Osteoblast (primary cell): Measurements from ENCODE around the gene COL5A2. TPM values are rescaled to one million over a fixed set of nuclear protein-coding genes. Genes with fewer than 3 reads are reported as not detected.

Experiments used
- DNase-seq: peaks from one replicate; pipeline ENCODE4 v3.0.0; 2011; ENCODE audit warnings: low spot score, mixed read lengths; ENCODE audit not compliant: insufficient read length; ENCODE audit errors: missing footprints
- H2AFZ ChIP-seq: 2 replicates; pipeline ENCODE4 v1.6.0; 2011; ENCODE audit warnings: mild to moderate bottlenecking, low read length
- H3K27ac ChIP-seq: 2 replicates; pipeline ENCODE4 v1.5.1; 2011; ENCODE audit warnings: mild to moderate bottlenecking, low read depth, low read length, moderate library complexity
- H3K27me3 ChIP-seq: 2 replicates; pipeline ENCODE4 v1.6.0; 2012; ENCODE audit warnings: mild to moderate bottlenecking, control low read depth, inconsistent platforms, low read length, moderate library complexity; ENCODE audit not compliant: insufficient read depth
- H3K36me3 ChIP-seq: 2 replicates; pipeline ENCODE4 v1.5.1; 2011; ENCODE audit warnings: mild to moderate bottlenecking, low read length, control low read depth, moderate library complexity; ENCODE audit not compliant: insufficient read depth
- H3K4me1 ChIP-seq: 2 replicates; pipeline ENCODE4 v1.5.1; 2011; ENCODE audit warnings: mild to moderate bottlenecking, low read length, control low read depth, moderate library complexity; ENCODE audit not compliant: insufficient read depth
- H3K4me2 ChIP-seq: 2 replicates; pipeline ENCODE4 v1.6.0; 2011; ENCODE audit warnings: mild to moderate bottlenecking, low read length; ENCODE audit not compliant: insufficient read depth
- H3K4me3 ChIP-seq: fragments of 200-600 bp; sonication (generic); 3 replicates; pipeline ENCODE4 v1.5.1; 2012; ENCODE audit warnings: mild to moderate bottlenecking, low read length, inconsistent platforms; ENCODE audit not compliant: insufficient read depth
- H3K79me2 ChIP-seq: 2 replicates; pipeline ENCODE4 v1.6.0; 2012; ENCODE audit warnings: mild to moderate bottlenecking, low read length, control low read depth, inconsistent platforms; ENCODE audit not compliant: insufficient read depth
- H3K9me3 ChIP-seq: 2 replicates; pipeline ENCODE4 v1.5.1; 2011; ENCODE audit warnings: low read depth, low read length, control low read depth
- H4K20me1 ChIP-seq: 2 replicates; pipeline ENCODE4 v1.6.0; 2012; ENCODE audit warnings: mild to moderate bottlenecking, low read length, control low read depth; ENCODE audit not compliant: insufficient read depth
- total RNA-seq: library from RNA; depleted of rRNA; stranded (reverse); fragments of >200 nt; gene quantifications from 2 replicates; pipeline ENCODE4 v1.2.3, GENCODE V29; 2012
- TF ChIP-seq, protein P1 (sequence below): IDR thresholded peaks from 2 replicates; pipeline ENCODE4 v1.5.1; 2011; ENCODE audit warnings: mild to moderate bottlenecking, low read depth, low read length, moderate library complexity; ENCODE audit errors: extremely low read depth

Gene COL5A2
- total RNA-seq, 1 donor, result 879 TPM

DNA sequence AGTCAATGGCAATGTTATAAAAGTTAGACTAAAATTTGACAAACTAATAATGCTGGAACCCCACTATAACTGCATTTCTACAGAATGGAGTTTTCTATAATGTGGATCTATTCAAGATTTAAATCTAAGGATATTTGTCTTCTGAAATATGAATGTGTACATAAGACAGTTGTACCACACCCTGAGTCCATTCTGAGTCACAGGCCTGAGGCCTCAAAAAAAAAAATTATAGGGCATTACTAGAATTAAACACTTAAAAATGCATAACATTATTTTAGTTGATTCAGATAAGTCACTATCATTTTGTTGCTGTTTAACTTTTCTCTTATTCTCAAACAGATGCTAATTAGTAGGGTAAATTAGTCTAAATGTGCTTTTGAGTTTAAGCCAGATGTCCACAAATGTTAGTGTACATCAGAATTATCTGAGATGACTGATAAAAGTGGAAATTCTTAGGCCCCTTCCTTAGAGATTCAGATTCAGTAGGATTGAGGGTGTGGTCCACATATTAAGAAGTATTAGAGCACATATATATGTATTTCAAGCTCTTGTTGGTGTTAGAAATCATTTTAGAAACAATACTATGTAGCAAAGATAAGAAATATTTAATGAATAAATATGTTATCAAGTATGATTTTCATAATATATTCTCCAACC is 42.4 kb upstream of the COL5A2 start:
- no peaks in the 10 kb centered on the region for H3K79me2 ChIP-seq

DNA sequence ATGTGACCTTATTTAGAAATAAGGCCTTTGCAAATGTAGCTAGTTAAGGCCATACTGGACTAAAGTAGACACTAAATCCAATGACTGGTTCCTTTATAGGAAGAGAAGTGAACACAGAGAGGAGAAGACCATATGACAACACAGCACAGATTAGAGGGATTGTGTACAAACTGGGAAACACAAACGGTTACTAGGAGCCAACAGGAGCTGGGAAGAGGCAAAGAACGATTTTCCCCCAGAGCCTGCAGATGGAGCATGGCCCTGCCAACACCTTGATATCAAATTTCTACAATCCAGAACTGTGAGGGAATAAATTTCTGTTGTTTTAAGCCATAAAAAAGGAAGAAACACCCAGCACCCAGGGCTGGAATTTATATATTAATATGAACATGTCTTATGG is 38.7 kb upstream of the COL5A2 start:
- no peak overlapping the region for H3K4me3 ChIP-seq

More for the DNA sequence above, 42.4 kb upstream of the COL5A2 start:
- no peaks in the 10 kb centered on the region for H3K36me3 ChIP-seq
- peaks cover 15% of the 10 kb centered on the region for H3K4me1 ChIP-seq
- no peaks in the 10 kb centered on the region for H3K9me3 ChIP-seq
- no peaks in the 10 kb centered on the region for H3K27me3 ChIP-seq
- H4K20me1 ChIP-seq, result no peaks in the 10 kb centered on the region
- peak overlapping the region; percentile 51 for H3K4me2 ChIP-seq
- DNase-seq, result no peak
- H3K27ac ChIP-seq, result peak overlapping the region; percentile 29
- H2AFZ ChIP-seq, result peak overlapping the region; percentile 89
- TF ChIP-seq, protein P1, sequence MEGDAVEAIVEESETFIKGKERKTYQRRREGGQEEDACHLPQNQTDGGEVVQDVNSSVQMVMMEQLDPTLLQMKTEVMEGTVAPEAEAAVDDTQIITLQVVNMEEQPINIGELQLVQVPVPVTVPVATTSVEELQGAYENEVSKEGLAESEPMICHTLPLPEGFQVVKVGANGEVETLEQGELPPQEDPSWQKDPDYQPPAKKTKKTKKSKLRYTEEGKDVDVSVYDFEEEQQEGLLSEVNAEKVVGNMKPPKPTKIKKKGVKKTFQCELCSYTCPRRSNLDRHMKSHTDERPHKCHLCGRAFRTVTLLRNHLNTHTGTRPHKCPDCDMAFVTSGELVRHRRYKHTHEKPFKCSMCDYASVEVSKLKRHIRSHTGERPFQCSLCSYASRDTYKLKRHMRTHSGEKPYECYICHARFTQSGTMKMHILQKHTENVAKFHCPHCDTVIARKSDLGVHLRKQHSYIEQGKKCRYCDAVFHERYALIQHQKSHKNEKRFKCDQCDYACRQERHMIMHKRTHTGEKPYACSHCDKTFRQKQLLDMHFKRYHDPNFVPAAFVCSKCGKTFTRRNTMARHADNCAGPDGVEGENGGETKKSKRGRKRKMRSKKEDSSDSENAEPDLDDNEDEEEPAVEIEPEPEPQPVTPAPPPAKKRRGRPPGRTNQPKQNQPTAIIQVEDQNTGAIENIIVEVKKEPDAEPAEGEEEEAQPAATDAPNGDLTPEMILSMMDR, result no peak
- no peak overlapping the region for H3K4me3 ChIP-seq

DNA sequence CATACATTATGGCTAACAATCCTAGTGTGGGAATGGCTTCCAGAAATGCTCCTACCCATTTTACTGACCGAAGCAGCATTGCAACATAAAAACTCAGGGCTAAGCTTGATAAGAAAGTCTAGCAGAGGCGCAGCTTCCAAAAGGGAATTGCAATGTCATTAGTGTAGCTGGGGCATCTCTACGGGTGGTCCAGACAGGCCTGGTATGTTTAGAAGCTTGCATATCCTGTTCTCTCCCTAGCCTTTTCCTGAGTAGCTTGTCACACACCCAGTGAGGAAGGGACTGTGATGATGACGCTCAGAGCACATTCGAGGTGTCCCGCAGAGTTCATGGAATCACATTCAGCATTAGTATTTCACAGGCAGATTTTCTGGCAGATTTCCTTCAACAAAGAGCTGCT is 38.0 kb upstream of the COL5A2 start:
- Histone ChIP-seq H3K9me3 (no peaks in the 10 kb centered on the region), H3K36me3 (no peaks in the 10 kb centered on the region), H4K20me1 (no peaks in the 10 kb centered on the region), H3K4me3 (no peak overlapping the region), H3K79me2 (no peaks in the 10 kb centered on the region), H3K4me2 (no peak overlapping the region), H3K4me1 (peaks cover 13% of the 10 kb centered on the region), H2AFZ (peak overlapping the region; percentile 40), H3K27ac (no peak overlapping the region), H3K27me3 (no peaks in the 10 kb centered on the region)
- DNase-seq, result no peak
- TF ChIP-seq, protein P1, result no peak

More for the DNA sequence above, 38.7 kb upstream of the COL5A2 start:
- H3K36me3 ChIP-seq, result no peaks in the 10 kb centered on the region
- TF ChIP-seq, protein P1, result no peak
- H3K27ac ChIP-seq, result no peak overlapping the region
- H3K4me2 ChIP-seq, result no peak overlapping the region
- H3K9me3 ChIP-seq, result no peaks in the 10 kb centered on the region
- H3K79me2 ChIP-seq, result no peaks in the 10 kb centered on the region
- no peaks in the 10 kb centered on the region for H3K27me3 ChIP-seq
- H4K20me1 ChIP-seq, result no peaks in the 10 kb centered on the region
- H2AFZ ChIP-seq, result no peak overlapping the region
- no peak for DNase-seq
- peaks cover 15% of the 10 kb centered on the region for H3K4me1 ChIP-seq

DNA sequence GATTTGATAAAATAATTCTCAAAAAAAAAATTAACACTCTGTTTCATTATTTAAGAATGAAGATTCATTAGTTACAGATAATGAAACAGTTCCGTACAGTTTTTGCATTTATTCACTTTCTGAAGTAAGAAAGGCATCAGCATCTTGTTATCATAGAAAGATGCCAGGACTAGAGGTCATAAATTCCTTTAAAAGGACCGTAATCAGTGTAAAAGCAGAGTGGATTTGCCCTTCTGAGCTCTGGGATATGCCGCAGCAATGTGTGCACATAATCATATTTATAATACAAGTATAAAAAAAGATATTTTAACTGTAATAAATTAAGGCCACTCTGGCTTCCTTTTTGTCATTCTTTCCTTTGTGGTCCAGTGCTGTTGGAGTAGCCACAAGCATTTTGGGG is 37.5 kb upstream of the COL5A2 start:
- Histone ChIP-seq H3K4me2 (no peak overlapping the region), H3K27me3 (no peaks in the 10 kb centered on the region), H3K27ac (no peak overlapping the region), H3K36me3 (no peaks in the 10 kb centered on the region), H3K4me3 (no peak overlapping the region), H4K20me1 (no peaks in the 10 kb centered on the region), H2AFZ (no peak overlapping the region), H3K4me1 (peaks cover 8% of the 10 kb centered on the region), H3K79me2 (no peaks in the 10 kb centered on the region), H3K9me3 (no peaks in the 10 kb centered on the region)
- DNase-seq, result no peak
- TF ChIP-seq, protein P1, result no peak
